Gastroesophageal sphincter (tissue), 4 donors: ENCODE measurements around the gene SIPA1L3. TPM values are rescaled to one million over a fixed set of nuclear protein-coding genes. Genes with fewer than 3 reads are reported as not detected.

Source experiments
- ATAC-seq: fragments of 150-250 bp; one replicate; pipeline ENCODE4 v1.9.1; 2016; ENCODE audit warnings: mild to moderate bottlenecking, moderate library complexity
- H3K27ac ChIP-seq, 4 donors: fragments of 200-600 bp; sonication (generic) in 3 of 4; 1 replicate in 3 of 4; 2 replicates in 1 of 4; pipeline ENCODE4 v1.5.1; 2016 to 2019
- H3K27me3 ChIP-seq: fragments of 200-600 bp; sonication (generic); one replicate; pipeline ENCODE4 v1.5.1; 2019
- H3K36me3 ChIP-seq, 2 donors: fragments of 200-600 bp; sonication (generic); one replicate each; pipeline ENCODE4 v1.5.1; 2019; ENCODE audit warnings: control low read depth in 1 of 2
- H3K4me1 ChIP-seq, 3 donors: fragments of 200-600 bp; sonication (generic); 1 replicate in 2 of 3; 2 replicates in 1 of 3; pipeline ENCODE4 v1.5.1; 2016 to 2019; ENCODE audit warnings: control low read depth in 2 of 3
- H3K4me3 ChIP-seq, 2 donors: fragments of 200-600 bp; sonication (generic); one replicate each; pipeline ENCODE4 v1.5.1; 2019; ENCODE audit warnings: mild to moderate bottlenecking in 1 of 2, moderate library complexity in 1 of 2
- H3K9me3 ChIP-seq, 3 donors: fragments of 200-600 bp; sonication (generic); one replicate each; pipeline ENCODE4 v1.5.1; 2017 to 2019; ENCODE audit warnings: control low read depth in 2 of 3
- EP300 ChIP-seq: sonication (generic); formaldehyde crosslinking; IDR thresholded peaks from one replicate; pipeline ENCODE4 v1.6.1; 2017; ENCODE audit warnings: antibody characterized with exemption, mild to moderate bottlenecking
- POLR2A ChIP-seq, 2 donors: fragments of 450-650 bp; IDR thresholded peaks; one replicate each; pipeline ENCODE4 v1.6.1; 2017; ENCODE audit warnings: antibody characterized with exemption in 2 of 2, mild to moderate bottlenecking in 2 of 2, moderate library complexity in 1 of 2
- POLR2AphosphoS5 ChIP-seq: sonication (generic); formaldehyde crosslinking; IDR thresholded peaks from one replicate; pipeline ENCODE4 v1.6.1; 2017; ENCODE audit warnings: antibody characterized with exemption
- WGBS, 2 donors: methylation state at CpG; one replicate each; pipeline ENCODE4 v1.1.5; 2018; ENCODE audit warnings: low coverage in 1 of 2; 5-methylcytosine and 5-hydroxymethylcytosine counted together
- total RNA-seq, 4 donors: library from RNA; depleted of rRNA; stranded (reverse); fragments of >200 nt; gene quantifications; one replicate each; pipeline ENCODE4 v1.1.0, GENCODE V29; 2016
- TF ChIP-seq, protein P1 (sequence below), 4 experiments: fragments of 200-600 bp in 2 of 4; fragments of 450-650 bp in 2 of 4; sonication (generic) in 1 of 4; IDR thresholded peaks; one replicate each; pipeline ENCODE4 v1.5.1; 2017 to 2019; ENCODE audit warnings: antibody characterized with exemption in 4 of 4, mild to moderate bottlenecking in 2 of 4, moderate library complexity in 2 of 4

The SIPA1L3 gene
- total RNA-seq, 4 donors from 2014 or later = 5.9 to 20.2 (median 11.8) TPM

DNA sequence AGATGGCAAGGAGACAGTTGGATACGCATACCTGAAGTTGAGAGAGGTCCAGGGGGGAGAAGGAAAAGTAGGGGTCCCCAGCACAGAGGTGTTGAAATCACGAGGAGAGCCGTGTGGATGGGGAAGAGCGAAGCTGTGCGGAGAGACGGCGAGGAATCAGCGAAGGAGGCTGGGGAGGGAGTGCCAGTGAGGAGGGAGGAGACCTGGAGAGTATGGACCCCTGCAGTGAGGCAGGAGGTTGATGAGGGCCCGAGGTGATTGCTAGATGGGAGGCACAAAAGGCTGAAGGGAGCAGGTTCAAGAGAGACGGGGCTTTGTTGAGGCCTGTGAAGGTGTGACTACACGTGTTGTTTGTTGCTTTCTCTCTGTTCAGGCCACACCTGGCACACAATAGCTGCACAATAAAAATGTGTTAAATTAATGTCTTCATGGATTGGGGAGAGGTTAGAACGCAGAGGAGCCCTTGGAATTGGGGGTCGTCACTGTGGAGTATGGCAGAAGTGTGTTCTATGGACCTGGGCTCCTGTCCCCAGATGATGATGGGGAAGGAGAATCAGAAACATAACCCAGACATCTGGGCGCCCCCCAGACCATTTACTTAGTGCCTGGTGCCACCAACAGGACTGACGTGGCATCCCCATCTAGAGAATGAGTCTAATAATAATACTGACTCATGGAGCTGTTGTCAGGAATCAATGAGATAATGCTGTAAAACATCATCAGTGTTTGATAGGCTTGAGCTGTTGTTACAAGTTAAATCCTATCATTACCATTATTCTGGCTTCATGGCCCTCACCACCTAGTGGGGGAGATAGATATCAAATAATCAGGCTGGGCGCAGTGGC lies 137.5 kb downstream of the SIPA1L3 start:
- Histone ChIP-seq H3K36me3 (peaks cover 0 to 4% of the 10 kb centered on the region in 2 donors), H3K4me3 (no peak overlapping the region), H3K27ac (no peak overlapping the region), H3K27me3 (no peaks in the 10 kb centered on the region), H3K4me1 (no peaks in the 10 kb centered on the region), H3K9me3 (no peaks in the 10 kb centered on the region)
- 88 to 93% methylated on average over 8 to 16 of the region's 16 CpGs for WGBS, 2 donors
- no peak for ATAC-seq
- TF ChIP-seq EP300 (no peak), POLR2AphosphoS5 (no peak), POLR2A (IDR thresholded peaks at IDR 0.05) (no peak)
- TF ChIP-seq, protein P1, sequence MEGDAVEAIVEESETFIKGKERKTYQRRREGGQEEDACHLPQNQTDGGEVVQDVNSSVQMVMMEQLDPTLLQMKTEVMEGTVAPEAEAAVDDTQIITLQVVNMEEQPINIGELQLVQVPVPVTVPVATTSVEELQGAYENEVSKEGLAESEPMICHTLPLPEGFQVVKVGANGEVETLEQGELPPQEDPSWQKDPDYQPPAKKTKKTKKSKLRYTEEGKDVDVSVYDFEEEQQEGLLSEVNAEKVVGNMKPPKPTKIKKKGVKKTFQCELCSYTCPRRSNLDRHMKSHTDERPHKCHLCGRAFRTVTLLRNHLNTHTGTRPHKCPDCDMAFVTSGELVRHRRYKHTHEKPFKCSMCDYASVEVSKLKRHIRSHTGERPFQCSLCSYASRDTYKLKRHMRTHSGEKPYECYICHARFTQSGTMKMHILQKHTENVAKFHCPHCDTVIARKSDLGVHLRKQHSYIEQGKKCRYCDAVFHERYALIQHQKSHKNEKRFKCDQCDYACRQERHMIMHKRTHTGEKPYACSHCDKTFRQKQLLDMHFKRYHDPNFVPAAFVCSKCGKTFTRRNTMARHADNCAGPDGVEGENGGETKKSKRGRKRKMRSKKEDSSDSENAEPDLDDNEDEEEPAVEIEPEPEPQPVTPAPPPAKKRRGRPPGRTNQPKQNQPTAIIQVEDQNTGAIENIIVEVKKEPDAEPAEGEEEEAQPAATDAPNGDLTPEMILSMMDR (IDR thresholded peaks at IDR 0.05) = no peak

DNA sequence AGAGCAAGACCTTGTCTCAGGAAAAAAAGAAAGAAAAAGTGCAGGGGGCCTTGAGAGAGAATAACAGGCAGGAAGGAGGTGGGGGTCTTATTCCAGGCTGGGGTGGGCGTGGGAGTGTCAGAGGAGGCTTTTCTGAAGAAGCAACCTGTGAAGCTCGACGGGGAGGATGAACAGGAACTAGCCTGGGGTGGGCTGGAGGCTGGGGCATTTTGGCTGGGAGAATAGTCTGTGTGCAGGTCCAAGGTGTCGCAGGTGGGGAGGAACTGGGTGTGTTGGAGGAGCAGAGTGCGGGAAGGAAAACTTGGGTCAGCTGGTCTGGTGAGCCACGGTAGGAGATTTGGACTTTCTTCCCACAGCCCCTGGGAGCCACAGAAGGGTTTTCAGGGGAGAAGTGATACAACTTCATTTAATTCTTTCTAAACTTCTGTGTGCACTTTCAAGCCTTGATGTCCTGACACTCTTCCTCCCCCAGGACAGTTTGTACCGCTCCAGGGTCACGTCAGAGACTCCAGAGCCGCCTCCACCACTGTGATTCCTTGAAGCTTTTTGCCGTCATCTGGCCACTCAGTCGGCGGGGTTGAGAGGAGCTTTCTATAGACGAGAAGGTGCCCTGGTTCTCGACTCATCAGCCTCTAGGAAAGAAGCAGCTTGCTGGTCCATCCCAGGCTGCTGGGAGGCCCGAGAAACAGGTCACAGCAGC lies 138.7 kb downstream of the SIPA1L3 start:
- Histone ChIP-seq H3K9me3 (no peaks in the 10 kb centered on the region), H3K36me3 (peaks cover 0 to 4% of the 10 kb centered on the region in 2 donors), H3K4me3 (no peak overlapping the region), H3K27me3 (no peaks in the 10 kb centered on the region), H3K27ac (no peak overlapping the region), H3K4me1 (no peaks in the 10 kb centered on the region)
- ATAC-seq = no peak
- TF ChIP-seq EP300 (no peak), POLR2AphosphoS5 (no peak), POLR2A (IDR thresholded peaks at IDR 0.05) (no peak)
- TF ChIP-seq, protein P1 (IDR thresholded peaks at IDR 0.05) = no peak
- WGBS, 2 donors = 79 to 91% methylated on average over 10 to 11 of the region's 15 CpGs

DNA sequence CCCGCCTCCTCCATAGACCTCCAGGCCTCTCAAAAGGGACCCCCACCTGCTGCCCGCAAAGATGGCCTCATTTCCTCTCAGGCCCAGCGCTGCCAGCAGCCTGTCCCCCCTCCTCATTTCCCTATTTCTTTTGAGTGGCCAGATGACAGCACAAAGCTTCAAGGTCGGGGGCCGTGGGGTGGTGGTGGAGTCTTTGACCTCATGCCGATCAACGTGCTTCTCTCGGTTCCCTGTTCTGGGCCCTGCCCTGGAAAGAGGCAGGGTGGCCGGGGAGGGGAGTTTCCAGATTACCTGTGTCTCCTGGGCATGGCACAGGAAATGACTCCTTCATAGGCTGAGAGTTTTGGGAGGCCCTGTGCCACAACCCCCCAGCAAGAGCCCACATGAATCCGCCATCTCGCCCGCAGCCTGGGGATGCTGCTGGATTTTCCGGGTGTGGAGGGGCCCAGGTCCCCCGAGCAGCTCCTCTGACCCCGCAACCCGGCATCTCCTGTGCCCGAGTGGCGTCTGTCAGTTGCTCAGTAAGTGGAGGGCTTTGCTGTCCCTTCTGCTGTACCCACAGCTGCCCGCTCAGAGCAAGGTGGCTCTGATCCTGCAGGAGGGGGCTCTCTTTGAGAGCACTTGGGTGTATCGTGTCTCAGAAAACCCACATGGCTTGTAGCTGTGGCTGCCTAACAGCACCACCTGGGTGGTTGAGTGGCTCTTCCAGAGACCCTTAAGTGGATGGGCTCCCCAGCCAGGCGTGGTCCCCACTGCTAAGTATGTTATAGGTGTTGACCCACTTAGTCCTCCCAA lies 139.4 kb downstream of the SIPA1L3 start:
- WGBS, 2 donors = no CpG with 5 or more reads among the region's 21 CpGs
- Histone ChIP-seq H3K9me3 (no peaks in the 10 kb centered on the region), H3K36me3 (peaks cover 0 to 4% of the 10 kb centered on the region in 2 donors), H3K4me1 (no peaks in the 10 kb centered on the region), H3K4me3 (no peak overlapping the region), H3K27me3 (no peaks in the 10 kb centered on the region), H3K27ac (no peak overlapping the region)
- no peak for ATAC-seq
- TF ChIP-seq EP300 (no peak), POLR2A (IDR thresholded peaks at IDR 0.05) (no peak), POLR2AphosphoS5 (no peak)
- TF ChIP-seq, protein P1 (IDR thresholded peaks at IDR 0.05) = no peak

GRCh38 chr19:38047049-38047438 lies 140.0 kb downstream of the SIPA1L3 start:
- TF ChIP-seq POLR2A (IDR thresholded peaks at IDR 0.05) = no peak
- TF ChIP-seq, protein P1 (IDR thresholded peaks at IDR 0.05) = no peak
- Histone ChIP-seq H3K9me3 (no peaks in the 10 kb centered on the region), H3K27me3 (no peaks in the 10 kb centered on the region), H3K4me1 (no peaks in the 10 kb centered on the region), H3K27ac (no peak overlapping the region), H3K4me3 (no peak overlapping the region), H3K36me3 (peaks cover 0 to 4% of the 10 kb centered on the region in 2 donors)
- ATAC-seq = no peak
- WGBS, 2 donors = 98 to 100% methylated on average over 6 to 8 of the region's 8 CpGs
